LoVo (cell line): ENCODE data around the gene JUND.

ENCODE experiments used
- DNase-seq: peaks from one replicate; pipeline ENCODE4 v3.0.0-alpha.2; 2016; ENCODE audit warnings: low spot score

JUND gene

GRCh38 chr19:18239303-18239702 is 42.1 kb downstream of the JUND start:
- DNase-seq: no peak

GRCh38 chr19:18234194-18234593 is 47.2 kb downstream of the JUND start:
- DNase-seq: no peak

- peak; percentile 60 for DNase-seq
Observed at GRCh38 chr19:18233224-18233825, 48.1 kb downstream of the JUND start.

GRCh38 chr19:18232540-18233223 is 48.7 kb downstream of the JUND start:
- DNase-seq: no peak

GRCh38 chr19:18231775-18232174 is 49.6 kb downstream of the JUND start:
- DNase-seq: no peak

- no peak for DNase-seq
Observed at GRCh38 chr19:18230941-18231734, 50.3 kb downstream of the JUND start.

- DNase-seq: no peak
Observed at GRCh38 chr19:18229915-18230314, 51.5 kb downstream of the JUND start.
